ENCODE results near the gene NOX5.

NOX5 gene

GRCh38 chr15:69084404-69085030 lies 70.0 kb downstream of the NOX5 start:
- no peak for DNase-seq

GRCh38 chr15:69085325-69086081 lies 71.0 kb downstream of the NOX5 start:
- DNase-seq, result no peak

- no peak for DNase-seq
Observed at GRCh38 chr15:69086427-69087204, 72.1 kb downstream of the NOX5 start.

- no peak for DNase-seq
Observed at GRCh38 chr15:69087366-69087976, 73.0 kb downstream of the NOX5 start.

- DNase-seq, result no peak
Observed at GRCh38 chr15:69088300-69088965, 73.9 kb downstream of the NOX5 start.

- no peak for DNase-seq
Observed at GRCh38 chr15:69089258-69089657, 74.8 kb downstream of the NOX5 start.

- peak; percentile 50 for DNase-seq
Observed at GRCh38 chr15:69090197-69090948, 75.9 kb downstream of the NOX5 start.

GRCh38 chr15:69091654-69092053 lies 77.2 kb downstream of the NOX5 start:
- DNase-seq, result no peak

- no peak for DNase-seq
Observed at GRCh38 chr15:69092159-69092558, 77.7 kb downstream of the NOX5 start.

GRCh38 chr15:69093127-69093526 lies 78.6 kb downstream of the NOX5 start:
- peak; percentile 66 for DNase-seq

GRCh38 chr15:69093614-69094013 lies 79.1 kb downstream of the NOX5 start:
- DNase-seq, result no peak

GRCh38 chr15:69094124-69094921 lies 79.8 kb downstream of the NOX5 start:
- no peak for DNase-seq

GRCh38 chr15:69095274-69095673 lies 80.8 kb downstream of the NOX5 start:
- DNase-seq, result peak; percentile 56

GRCh38 chr15:69096196-69096595 lies 81.7 kb downstream of the NOX5 start:
- DNase-seq, result peak; percentile 81

GRCh38 chr15:69096626-69097025 lies 82.1 kb downstream of the NOX5 start:
- no peak for DNase-seq

- no peak for DNase-seq
Observed at GRCh38 chr15:69098771-69099170, 84.3 kb downstream of the NOX5 start.

GRCh38 chr15:69099941-69100340 lies 85.4 kb downstream of the NOX5 start:
- DNase-seq, result no peak

- DNase-seq, result no peak
Observed at GRCh38 chr15:69100821-69101220, 86.3 kb downstream of the NOX5 start.

- no peak for DNase-seq
Observed at GRCh38 chr15:69104050-69104750, 89.7 kb downstream of the NOX5 start.

GRCh38 chr15:69105451-69105985 lies 91.0 kb downstream of the NOX5 start:
- no peak for DNase-seq
